ENCODE measurements around the gene CHCHD2.
A peak's percentile ranks its signal among the peaks of the same experiment; 100 is the strongest.
"Not testable (repeated sequence)": the region's sequence is repeated elsewhere in the genome, so short reads cannot be mapped to it uniquely, and the experiment has no call there.

Gene CHCHD2, protein sequence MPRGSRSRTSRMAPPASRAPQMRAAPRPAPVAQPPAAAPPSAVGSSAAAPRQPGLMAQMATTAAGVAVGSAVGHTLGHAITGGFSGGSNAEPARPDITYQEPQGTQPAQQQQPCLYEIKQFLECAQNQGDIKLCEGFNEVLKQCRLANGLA

DNA sequence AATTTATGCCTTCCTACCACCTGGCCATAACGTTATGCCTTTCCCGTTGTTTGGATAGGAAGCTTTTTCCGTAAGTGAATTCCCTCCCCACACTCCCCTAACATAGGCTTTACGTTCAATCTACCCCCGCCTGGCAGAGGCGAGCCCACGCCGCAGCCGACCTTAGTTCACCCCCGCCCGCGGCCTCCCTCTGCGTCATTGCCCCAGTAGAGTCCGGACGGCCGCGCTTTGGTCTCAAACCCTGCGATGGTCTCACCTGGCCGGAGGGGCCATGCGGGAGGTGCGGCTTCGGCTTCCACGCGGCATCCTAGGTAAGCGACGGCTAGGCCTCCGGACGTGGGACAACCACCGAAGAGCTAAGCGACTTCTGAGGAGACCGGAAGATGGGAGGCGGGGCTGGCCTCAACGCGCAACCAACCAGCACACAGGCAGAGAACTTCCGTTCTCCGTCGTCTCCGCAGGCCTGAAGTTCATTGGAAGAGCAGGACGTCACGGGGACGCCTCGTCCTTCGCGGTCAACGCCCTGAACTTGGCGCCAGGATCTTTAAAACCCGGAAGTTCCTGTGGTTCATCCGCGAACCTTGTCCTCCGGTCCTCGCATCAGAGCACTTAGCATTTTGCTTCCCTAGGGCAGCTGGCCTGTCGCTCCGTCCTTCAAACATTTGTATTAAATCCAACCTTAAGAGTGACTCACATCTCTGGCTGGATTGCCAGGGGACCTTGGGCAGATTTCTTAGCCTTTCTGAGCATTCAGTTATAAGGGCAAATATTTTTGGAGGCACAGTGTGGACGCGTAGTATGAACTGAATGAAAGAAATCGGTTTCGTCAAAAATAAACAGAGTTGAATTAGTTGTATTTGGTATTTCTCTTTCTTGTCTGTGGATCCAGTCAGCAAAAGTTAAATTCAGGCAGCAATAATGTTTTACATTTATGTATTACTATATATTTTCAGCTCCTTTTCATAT is at the start of gene CHCHD2:
TSS of gene CHCHD2 (minus strand) at position 369 of the 966 bp plus-strand sequence. CDS start at position 306, 63 bp downstream.
- peak; percentile 98 for DNase-seq

DNA sequence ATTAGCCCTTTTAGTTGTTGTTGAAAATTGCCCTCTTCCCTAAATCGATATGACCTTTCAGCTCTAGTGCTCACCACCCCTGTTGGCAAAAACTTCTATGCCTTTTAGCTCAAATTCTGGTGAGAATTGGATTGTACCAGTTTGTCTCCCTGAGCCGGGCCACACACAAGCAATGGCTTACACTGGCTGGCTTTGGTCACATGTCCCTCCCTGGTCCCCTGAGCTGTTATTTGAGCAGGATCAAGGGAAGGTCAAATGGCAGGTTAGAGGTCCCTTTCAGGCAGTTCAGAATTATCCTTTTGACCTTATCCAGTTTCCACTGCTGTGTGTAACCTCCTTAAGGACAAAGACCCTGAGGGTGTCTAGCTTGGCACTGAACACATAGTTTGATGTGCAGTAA is 24.8 kb upstream of the CHCHD2 start:
- DNase-seq = not testable (repeated sequence)

DNA sequence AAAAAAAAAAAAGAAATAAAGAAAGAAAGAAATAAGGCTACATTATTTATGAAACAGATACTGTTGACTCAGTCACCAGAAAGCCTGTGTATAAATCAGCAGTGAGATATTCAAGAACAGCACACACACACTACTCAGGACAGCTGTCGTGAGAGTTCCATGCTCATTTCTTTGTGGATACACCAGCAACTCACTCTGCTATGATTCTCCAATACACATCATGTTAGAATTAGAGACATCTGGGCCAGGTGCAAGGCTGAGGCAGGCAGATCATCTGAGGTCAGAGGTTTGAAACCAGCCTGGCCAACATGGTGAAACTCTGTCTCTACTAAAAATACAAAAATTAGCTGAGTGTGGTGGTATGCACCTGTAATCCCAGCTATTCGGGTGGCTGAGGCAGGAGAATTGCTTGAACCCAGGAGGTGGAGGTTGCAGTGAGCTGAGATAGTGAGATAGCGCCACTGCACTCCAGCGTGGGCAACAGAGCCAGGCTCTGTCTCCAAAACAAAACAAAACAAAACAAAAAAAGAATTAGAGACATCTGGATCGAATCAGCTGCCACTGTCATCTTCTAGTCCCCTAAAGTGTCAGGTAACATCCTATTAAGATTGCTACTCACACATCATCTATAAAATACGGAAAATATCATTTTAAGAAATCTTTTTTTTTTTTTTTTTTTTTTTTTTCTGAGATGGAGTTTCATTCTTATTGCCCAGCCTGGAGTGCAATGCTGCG is 21.1 kb upstream of the CHCHD2 start:
- no peak for DNase-seq

DNA sequence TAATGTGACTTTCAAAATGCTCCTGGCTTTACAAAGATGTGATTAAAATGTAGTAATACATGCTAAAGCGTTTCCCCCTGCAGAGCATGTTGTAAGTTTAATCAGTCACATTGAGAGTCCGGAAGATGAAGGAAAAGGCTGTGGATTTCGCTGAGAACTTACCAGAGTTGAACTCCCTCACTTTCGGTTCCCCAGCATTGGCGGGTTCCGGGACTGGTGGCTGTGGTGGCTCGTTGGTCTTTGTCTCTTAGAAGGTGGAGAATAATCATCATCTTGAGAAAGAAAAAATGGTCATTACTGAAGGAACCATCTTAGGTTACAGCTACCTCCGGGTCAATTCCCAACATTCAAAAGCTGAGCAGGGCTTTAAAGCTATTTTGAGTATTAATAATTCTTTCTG is 19.6 kb upstream of the CHCHD2 start:
- DNase-seq = no peak

DNA sequence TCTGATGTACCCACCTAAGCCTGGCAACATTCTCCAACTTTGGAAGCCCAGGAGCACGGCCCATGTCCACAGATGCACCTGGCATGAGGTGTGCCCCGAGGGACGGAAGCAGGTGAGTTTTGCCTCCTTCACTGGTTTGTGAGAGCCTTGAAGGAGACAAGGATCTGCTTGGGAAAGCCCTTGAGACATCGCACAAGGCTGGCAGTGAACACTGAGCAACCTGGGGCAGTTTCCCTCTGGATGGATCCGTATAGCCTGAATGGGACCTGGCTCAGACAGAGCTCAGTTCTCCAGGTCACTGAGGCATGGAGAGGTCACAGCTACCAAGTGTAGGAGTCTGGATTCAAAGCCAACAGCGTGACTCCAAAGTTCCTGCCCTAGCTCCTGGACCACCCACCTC is 18.7 kb upstream of the CHCHD2 start:
- DNase-seq = no peak

DNA sequence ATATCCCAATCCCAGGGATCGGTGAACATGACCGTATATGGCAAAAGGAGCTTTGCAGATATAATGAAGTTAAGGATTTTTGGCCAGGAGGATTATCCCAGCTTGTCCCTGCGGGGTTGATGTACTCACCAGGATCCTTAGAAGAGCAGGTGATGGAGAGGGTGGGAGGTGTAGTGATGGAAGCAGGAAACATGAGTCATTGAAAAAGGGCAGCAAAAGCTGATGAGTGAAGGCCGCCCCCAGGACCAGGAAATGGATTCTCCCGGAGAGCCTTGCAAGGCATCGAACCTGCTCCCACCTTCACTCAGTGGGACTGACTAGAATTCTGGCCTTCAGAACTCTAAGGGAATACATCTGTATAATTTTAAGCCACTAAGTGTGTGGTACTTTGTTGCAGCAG is 15.2 kb upstream of the CHCHD2 start:
- DNase-seq = no peak

DNA sequence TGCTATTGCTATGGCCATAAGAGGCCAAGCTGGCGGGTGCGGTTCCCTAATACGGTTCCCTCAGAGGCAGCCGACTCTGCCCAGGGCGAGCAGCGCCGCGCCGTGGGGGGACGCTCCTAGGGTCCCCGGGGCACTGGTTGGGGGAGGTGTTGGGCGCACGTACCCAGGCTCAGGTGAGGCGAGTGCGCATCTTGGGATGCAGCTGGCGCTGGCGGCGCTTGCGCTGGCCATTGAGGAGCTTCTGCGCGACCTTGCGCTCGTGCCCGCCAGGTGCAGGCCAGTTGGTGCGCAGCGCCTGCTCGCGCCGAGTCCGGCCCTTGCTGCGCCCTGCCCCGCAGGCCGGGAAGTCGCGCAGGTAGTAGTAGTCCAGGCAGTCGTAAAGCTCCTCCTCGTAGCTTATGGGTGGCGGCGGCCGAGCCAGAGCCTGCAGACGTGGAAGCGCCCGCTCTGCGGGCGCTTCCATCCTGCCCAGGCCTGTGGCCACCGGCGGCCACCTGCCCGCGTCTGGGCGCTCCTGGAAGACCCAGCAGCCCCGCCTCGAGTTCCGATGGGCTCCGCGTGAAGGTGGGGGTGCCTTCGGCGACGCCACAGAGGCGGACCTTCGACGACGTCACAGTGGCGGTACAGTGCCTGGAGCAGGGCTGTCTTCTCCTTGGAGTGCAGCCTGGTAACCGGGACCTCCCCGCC is 9.7 kb upstream of the CHCHD2 start, which contains the start of gene NUPR2:
TSS of gene NUPR2 (minus strand) at position 566 of the 687 bp plus-strand sequence. CDS start at position 463, 103 bp downstream.
- DNase-seq = no peak

DNA sequence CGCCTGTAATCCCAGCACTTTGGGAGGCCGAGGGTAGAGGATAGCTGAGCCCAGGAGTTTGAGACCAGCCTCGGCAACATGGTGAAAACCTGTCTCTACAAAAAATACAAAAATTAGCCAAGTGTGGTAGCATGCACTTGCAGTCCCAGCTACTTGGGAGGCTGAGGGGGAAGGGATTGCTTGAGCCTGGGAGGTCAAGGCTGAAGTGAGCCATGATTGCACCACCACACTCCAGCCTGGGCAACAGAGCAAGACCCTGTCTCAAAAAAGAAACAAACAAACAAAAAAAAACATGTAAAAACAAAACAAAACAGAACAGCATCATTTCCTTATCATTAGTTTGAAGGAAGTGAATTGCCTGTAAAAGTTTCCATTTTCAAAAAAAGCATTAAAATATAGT is 6.0 kb upstream of the CHCHD2 start:
- not testable (repeated sequence) for DNase-seq

DNA sequence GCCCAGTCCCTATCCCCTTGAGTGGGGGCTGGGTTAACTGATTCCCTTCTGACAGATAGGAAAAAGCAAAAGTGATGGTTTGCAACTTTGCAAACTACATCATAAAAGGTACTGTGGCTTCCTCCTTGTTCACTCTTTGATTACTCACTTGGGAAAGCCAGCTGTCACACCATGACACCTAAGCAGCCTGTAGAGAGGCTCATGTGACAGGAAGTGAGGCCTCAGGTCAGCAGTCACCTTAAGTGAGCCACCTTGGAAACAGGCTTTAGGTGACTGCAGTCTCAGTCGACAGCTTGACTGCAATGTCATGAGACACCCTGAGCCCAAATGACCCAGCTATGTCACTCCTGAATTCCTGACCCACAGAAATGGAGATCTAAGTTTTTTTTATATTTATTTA is 4.3 kb upstream of the CHCHD2 start:
- DNase-seq = no peak

DNA sequence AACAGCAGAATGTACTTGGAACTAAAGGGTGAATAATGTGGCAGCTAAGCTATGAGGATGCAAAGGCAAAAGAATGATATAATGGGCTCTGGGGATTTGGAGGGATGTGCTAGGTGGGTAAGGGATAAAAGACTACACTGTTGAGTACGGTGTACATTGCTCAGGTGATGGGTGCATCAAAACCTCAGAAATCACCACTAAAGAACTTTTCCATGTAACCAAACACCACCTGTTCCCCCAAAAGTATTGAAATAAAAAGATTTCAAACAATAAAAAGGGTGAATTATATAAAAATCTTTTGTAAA is 1.6 kb upstream of the CHCHD2 start:
- no peak for DNase-seq

DNA sequence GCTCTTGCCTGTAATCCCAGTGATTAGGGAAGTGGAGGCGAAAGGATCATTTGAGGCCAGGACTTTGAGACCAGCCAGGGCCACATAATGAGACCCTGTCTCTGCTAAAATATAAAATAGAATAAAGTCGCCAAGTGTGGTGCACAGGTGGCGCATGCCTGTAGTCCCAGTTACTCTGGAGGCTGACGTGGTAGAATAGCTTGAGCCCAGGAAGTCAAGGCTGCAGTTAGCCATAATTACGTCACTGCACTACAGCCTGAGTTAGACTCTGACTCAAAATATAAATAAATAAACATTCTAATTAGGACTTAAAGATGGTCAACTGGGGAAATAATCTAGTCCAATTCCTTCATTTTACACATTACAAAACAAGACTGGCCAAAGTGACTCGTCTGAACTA is 768 bp downstream of the CHCHD2 start:
- no peak for DNase-seq

DNA sequence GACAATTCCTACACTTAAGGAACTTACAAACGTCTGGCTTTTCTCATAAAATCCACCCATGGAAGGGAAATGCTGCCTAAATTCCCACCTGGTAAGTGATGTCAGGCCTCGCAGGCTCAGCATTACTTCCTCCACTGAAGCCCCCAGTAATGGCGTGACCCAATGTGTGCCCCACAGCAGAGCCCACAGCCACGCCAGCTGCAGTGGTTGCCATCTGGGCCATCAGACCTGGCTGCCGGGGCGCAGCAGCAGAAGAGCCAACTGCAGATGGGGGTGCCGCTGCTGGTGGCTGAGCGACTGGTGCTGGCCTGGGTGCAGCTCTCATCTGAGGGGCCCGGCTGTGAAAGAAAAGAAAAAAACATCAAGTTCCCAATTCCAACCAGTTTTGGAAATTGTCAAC is 2.1 kb downstream of the CHCHD2 start:
- not testable (repeated sequence) for DNase-seq

DNA sequence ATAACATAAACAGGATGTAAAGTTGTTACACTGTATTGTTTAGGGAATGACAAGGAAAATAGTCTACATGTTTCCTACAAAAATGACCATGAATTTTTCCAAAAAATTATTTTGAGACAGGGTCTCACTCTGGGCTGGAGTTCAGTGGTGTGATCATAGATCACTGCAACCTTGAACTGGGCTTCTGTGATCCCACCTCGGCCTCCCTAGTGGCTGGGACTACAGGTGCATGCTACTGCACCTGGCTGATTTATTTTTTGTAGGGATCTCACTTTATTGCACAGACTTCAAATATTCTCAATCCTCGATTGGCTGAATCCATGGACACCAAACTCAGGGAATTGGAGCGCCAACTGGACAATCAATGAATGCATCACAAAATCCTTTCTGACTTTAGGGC is 6.6 kb downstream of the CHCHD2 start:
- no peak for DNase-seq

DNA sequence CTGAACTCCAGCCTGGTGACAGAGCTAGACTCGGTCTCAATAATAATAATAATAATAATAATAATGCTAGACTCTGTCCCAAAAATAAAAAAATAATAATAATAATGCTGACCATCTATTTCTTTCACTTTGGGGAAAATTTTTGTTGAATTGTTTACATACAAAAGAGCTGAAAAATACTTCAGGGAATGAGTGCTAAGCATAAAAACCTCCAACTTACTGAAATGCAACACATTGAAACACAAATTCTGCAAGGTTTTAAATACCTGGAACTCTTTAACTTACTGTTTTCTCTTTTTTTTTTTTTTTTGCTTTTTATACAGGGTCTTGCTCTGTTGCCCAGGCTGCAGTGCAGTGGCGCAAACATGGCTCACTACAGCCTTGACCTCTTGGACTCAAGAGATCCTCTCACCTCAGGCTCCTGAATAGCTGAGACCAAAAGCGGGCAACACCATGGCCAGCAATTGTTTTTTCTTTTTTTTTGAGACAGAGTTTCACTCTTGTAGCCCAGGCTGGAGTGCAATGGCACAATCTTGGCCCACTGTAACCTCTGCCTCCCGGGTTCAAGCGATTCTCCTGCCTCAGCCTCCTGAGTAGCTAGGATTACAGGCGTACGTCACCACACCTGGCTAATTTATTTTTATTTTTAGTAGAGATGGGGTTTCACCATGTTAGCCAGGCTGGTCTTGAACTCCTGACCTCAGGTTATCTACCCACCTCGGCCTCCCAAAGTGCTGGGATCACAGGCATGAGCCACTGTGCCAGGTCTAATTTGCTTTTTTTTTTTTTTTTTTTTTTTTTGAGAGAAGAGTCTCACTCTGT is 7.9 kb downstream of the CHCHD2 start:
- not testable (repeated sequence) for DNase-seq

DNA sequence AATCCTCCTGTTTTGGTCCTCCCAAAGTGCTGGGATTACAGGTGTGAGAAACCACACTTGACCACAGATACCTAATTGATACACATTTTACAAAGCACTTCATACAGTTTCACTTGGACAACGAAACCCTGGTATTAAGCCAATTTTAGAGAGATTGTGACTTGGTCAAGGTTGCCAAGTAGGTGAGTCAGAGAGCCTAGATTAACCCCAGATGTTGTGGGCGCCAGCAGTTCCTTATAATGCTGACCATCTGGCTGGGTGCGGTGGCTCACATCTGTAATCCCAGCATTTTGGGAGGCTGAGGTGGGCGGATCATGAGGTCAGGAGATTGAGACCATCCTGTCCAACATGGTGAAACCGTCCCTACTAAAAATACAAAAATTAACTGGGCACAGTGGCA is 8.6 kb downstream of the CHCHD2 start:
- no peak for DNase-seq

DNA sequence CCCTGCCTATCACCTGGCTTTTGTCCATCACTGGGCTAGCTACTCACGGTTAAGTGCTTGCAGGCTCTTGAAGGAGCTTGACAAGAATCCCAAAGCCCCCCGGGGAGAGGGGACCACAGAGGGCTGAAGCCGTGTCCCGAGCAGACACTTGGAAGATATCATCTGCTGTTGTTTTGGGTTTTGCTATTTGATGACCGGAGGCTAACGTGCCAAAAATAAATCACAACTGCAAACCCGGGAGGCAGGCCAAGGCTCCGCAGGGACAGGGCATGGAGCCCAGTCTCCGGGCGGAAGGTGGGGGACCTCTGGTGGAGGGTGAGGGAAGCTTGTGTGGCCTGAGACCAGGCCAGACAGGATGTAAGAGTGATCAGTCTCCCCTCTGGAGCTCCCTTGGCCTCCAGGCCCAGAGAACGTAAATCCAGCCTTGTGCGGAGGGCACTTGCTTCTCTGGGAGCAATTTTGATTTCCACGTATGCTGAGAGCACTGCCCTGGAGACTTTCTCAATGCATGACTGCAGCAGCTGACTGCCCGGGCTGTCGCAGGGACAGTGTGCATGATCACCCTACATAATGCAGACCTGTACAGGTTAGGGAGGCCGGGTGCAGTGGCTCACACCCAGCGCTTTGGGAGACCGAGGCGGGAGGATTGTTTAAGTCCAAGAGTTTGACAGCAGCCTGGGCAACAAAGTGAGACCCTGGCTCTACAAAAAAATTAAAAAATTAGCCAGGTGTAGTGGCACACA is 13.3 kb downstream of the CHCHD2 start, which contains the start of gene PHKG1:
TSS of gene PHKG1 (minus strand) at position 164 of the 743 bp plus-strand sequence. CDS start 4,011 bp downstream, outside the sequence.
- DNase-seq = peak; percentile 22

DNA sequence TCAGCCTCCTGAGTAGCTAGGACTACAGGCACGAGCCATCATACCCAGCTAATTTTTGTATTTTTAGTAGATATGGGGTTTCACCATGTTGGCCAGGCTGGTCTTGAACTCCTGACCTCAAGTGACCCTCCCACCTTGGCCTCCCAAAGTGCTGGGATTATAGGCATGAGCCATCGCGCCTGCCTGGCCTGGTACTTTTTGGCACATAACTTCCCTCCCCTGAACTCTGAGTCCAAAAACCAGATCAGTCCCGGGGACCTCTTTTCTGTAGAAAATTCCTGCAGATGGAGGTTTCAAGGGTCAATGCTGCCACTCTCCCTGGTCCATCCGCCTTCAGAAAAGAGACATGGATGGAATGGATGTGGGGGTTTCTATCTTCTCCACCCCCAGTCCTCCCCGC is 13.9 kb downstream of the CHCHD2 start:
- not testable (repeated sequence) for DNase-seq

DNA sequence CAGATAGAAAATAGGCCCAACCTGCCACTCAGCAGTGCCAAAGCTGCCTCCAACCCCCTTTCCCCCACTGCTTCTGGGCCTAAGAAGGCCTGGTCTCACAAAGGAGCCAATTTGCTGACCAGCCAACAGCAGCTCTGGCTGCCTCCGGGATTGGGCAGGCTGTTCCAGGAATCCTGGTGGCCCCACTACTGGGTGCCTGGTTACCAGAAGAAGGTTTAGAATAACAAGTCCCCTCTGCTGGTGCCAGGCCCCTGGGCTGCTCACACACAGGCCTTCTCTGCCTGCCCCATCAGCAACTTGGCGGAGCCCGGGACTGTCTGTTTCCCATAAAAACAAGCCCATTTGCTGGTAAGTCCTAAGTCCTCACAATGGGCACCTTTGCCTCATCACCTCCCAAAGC is 14.7 kb downstream of the CHCHD2 start:
- DNase-seq = no peak

DNA sequence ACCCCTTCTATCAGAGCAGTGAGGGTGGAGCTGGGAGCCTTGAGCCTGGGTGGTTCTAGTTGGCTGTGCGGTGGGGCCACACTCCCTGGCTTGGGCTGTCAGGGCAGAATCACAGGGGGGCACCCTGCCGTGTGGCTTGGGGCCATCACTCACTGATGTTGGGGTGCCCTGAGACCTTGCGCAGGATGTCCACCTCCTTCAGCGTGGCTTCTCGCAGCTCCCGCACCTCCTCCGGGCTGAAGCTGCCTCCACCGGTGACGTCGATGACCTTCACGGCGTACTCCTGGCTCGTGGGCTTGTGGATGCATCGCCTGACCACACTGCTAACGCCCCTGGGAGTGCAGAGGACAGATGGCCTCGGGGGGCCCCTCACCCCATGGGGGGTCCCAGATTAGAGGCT is 18.8 kb downstream of the CHCHD2 start:
- no peak for DNase-seq

DNA sequence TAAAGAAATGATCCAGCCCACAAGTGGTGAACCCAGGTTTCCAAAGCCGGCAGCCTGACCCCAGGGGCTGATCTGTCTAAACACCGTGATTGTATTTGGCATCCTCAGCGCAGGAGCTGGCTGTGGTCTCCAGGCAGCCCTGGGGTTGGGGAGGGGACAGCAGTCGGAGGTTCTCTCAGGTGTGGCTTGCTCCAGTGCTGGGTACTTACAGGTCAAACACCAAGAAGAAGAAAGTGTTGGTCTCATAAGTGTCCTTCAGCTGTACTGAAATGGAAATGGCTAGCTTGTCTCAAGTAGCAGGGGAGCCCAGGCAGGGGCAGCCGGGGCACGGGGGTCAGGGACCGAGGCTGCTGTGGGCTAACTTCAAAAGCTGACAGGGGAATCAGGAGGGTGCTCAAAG is 19.5 kb downstream of the CHCHD2 start:
- no peak for DNase-seq

DNA sequence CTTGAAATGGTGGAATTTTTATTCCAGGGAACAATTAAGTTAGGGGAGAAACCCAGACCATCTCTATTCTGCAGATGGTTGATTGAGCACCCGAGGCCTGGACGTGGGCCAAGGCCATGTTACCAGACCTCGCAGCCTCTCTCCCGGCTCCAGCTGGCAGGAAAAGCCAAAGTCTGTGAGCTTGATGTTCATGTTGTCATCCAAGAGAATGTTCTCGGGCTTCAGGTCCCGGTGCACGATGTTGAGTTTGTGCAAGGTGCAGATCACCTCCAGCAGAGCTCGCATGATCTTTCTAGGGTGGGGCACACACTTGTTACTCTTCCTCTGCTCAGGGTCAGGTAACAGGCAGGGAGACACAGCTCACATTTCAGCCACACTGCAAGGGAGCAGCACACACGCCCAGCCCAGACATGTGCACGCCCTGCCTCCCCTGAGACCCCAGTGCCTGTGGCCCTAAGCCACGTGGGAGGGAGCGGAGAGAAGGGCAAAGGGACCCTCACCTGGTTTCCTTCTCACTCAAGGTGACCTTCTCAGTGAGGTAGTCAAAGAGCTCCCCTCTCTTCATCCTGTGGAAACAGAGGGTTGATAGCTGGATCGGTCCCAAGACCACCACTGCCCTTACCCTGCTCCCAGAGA is 23.0 kb downstream of the CHCHD2 start:
- DNase-seq = peak; percentile 76

Data from NCI-H1105 (cell line).